Gastroesophageal sphincter (tissue), 4 donors: ENCODE data around the gene PDC. TPM values are rescaled to one million over a fixed set of nuclear protein-coding genes. Genes with fewer than 3 reads are reported as not detected.

Source experiments
- ATAC-seq: fragments of 150-250 bp; one replicate; pipeline ENCODE4 v1.9.1; 2016; ENCODE audit warnings: mild to moderate bottlenecking, moderate library complexity
- H3K27ac ChIP-seq, 4 donors: fragments of 200-600 bp; sonication (generic) in 3 of 4; 1 replicate in 3 of 4; 2 replicates in 1 of 4; pipeline ENCODE4 v1.5.1; 2016 to 2019
- H3K27me3 ChIP-seq: fragments of 200-600 bp; sonication (generic); one replicate; pipeline ENCODE4 v1.5.1; 2019
- H3K36me3 ChIP-seq, 2 donors: fragments of 200-600 bp; sonication (generic); one replicate each; pipeline ENCODE4 v1.5.1; 2019; ENCODE audit warnings: control low read depth in 1 of 2
- H3K4me1 ChIP-seq, 3 donors: fragments of 200-600 bp; sonication (generic); 1 replicate in 2 of 3; 2 replicates in 1 of 3; pipeline ENCODE4 v1.5.1; 2016 to 2019; ENCODE audit warnings: control low read depth in 2 of 3
- H3K4me3 ChIP-seq, 2 donors: fragments of 200-600 bp; sonication (generic); one replicate each; pipeline ENCODE4 v1.5.1; 2019; ENCODE audit warnings: mild to moderate bottlenecking in 1 of 2, moderate library complexity in 1 of 2
- H3K9me3 ChIP-seq, 3 donors: fragments of 200-600 bp; sonication (generic); one replicate each; pipeline ENCODE4 v1.5.1; 2017 to 2019; ENCODE audit warnings: control low read depth in 2 of 3
- CTCF ChIP-seq, 4 experiments: fragments of 200-600 bp in 2 of 4; fragments of 450-650 bp in 2 of 4; sonication (generic) in 1 of 4; IDR thresholded peaks; one replicate each; pipeline ENCODE4 v1.5.1; 2017 to 2019; ENCODE audit warnings: antibody characterized with exemption in 4 of 4, mild to moderate bottlenecking in 2 of 4, moderate library complexity in 2 of 4
- EP300 ChIP-seq: sonication (generic); formaldehyde crosslinking; IDR thresholded peaks from one replicate; pipeline ENCODE4 v1.6.1; 2017; ENCODE audit warnings: antibody characterized with exemption, mild to moderate bottlenecking
- POLR2A ChIP-seq, 2 donors: fragments of 450-650 bp; IDR thresholded peaks; one replicate each; pipeline ENCODE4 v1.6.1; 2017; ENCODE audit warnings: antibody characterized with exemption in 2 of 2, mild to moderate bottlenecking in 2 of 2, moderate library complexity in 1 of 2
- POLR2AphosphoS5 ChIP-seq: sonication (generic); formaldehyde crosslinking; IDR thresholded peaks from one replicate; pipeline ENCODE4 v1.6.1; 2017; ENCODE audit warnings: antibody characterized with exemption
- WGBS, 2 donors: methylation state at CpG; one replicate each; pipeline ENCODE4 v1.1.5; 2018; ENCODE audit warnings: low coverage in 1 of 2; 5-methylcytosine and 5-hydroxymethylcytosine counted together
- total RNA-seq, 4 donors: library from RNA; depleted of rRNA; stranded (reverse); fragments of >200 nt; gene quantifications; one replicate each; pipeline ENCODE4 v1.1.0, GENCODE V29; 2016

PDC gene
- total RNA-seq, 4 donors from 2014 or later, result not detected

- ATAC-seq, result no peak
- 38 to 55% methylated on average over 3 of the region's 3 CpGs for WGBS, 2 donors
- H3K9me3 ChIP-seq, result no peaks in the 10 kb centered on the region
- no peak for TF ChIP-seq POLR2A (IDR thresholded peaks at IDR 0.05)
- no peak for TF ChIP-seq POLR2AphosphoS5
- no peak for TF ChIP-seq EP300
- no peak for TF ChIP-seq CTCF (IDR thresholded peaks at IDR 0.05)
- no peaks in the 10 kb centered on the region for H3K27me3 ChIP-seq
- H3K27ac ChIP-seq, result no peak overlapping the region
- no peak overlapping the region for H3K4me3 ChIP-seq
- H3K36me3 ChIP-seq, result no peaks in the 10 kb centered on the region
- H3K4me1 ChIP-seq, result no peaks in the 10 kb centered on the region
These were observed 4.1 kb downstream of the PDC start for GRCh38 chr1:186456729-186457255.

- TF ChIP-seq CTCF (IDR thresholded peaks at IDR 0.05), result no peak
- no peak for TF ChIP-seq POLR2AphosphoS5
- no peak for TF ChIP-seq EP300
- no peak for TF ChIP-seq POLR2A (IDR thresholded peaks at IDR 0.05)
- 46% methylated on average over 3 of the region's 3 CpGs for WGBS, 2 donors
- Histone ChIP-seq H3K4me3 (no peak overlapping the region), H3K9me3 (no peaks in the 10 kb centered on the region), H3K4me1 (no peaks in the 10 kb centered on the region), H3K27me3 (no peaks in the 10 kb centered on the region), H3K36me3 (no peaks in the 10 kb centered on the region), H3K27ac (no peak overlapping the region)
- ATAC-seq, result no peak
These were observed 5.9 kb downstream of the PDC start for GRCh38 chr1:186454981-186455380.

GRCh38 chr1:186446152-186446551 lies 14.8 kb downstream of the PDC start:
- Histone ChIP-seq H3K4me3 (no peak overlapping the region), H3K36me3 (no peaks in the 10 kb centered on the region), H3K4me1 (no peaks in the 10 kb centered on the region), H3K27me3 (no peaks in the 10 kb centered on the region), H3K27ac (no peak overlapping the region), H3K9me3 (no peaks in the 10 kb centered on the region)
- TF ChIP-seq EP300 (no peak), POLR2AphosphoS5 (no peak), CTCF (IDR thresholded peaks at IDR 0.05) (no peak), POLR2A (IDR thresholded peaks at IDR 0.05) (no peak)
- whole genome bisulfite sequencing, 2 donors, result 90 to 92% methylated on average over 4 of the region's 4 CpGs
- no peak for ATAC-seq

- TF ChIP-seq CTCF (IDR thresholded peaks at IDR 0.05) (no peak), POLR2A (IDR thresholded peaks at IDR 0.05) (no peak), POLR2AphosphoS5 (no peak), EP300 (no peak)
- no peaks in the 10 kb centered on the region for H3K9me3 ChIP-seq
- H3K4me3 ChIP-seq, result no peak overlapping the region
- no peaks in the 10 kb centered on the region for H3K36me3 ChIP-seq
- peaks cover 0 to 8% (median 0%) of the 10 kb centered on the region in 3 donors for H3K4me1 ChIP-seq
- H3K27me3 ChIP-seq, result no peaks in the 10 kb centered on the region
- WGBS, 2 donors, result 96 to 97% methylated on average over 2 of the region's 2 CpGs
- no peak overlapping the region for H3K27ac ChIP-seq
- ATAC-seq, result no peak
These were observed 17.3 kb downstream of the PDC start for GRCh38 chr1:186443638-186444037.

GRCh38 chr1:186442651-186443375 lies 18.1 kb downstream of the PDC start:
- peaks cover 0 to 8% (median 0%) of the 10 kb centered on the region in 3 donors for H3K4me1 ChIP-seq
- WGBS, 2 donors, result 27 to 53% methylated on average over 1 of the region's 1 CpG
- H3K27ac ChIP-seq, result no peak overlapping the region
- no peaks in the 10 kb centered on the region for H3K27me3 ChIP-seq
- H3K4me3 ChIP-seq, result no peak overlapping the region
- TF ChIP-seq POLR2A (IDR thresholded peaks at IDR 0.05) (no peak), EP300 (no peak), CTCF (IDR thresholded peaks at IDR 0.05) (no peak), POLR2AphosphoS5 (no peak)
- H3K9me3 ChIP-seq, result no peaks in the 10 kb centered on the region
- no peaks in the 10 kb centered on the region for H3K36me3 ChIP-seq
- no peak for ATAC-seq
